Measurements from ENCODE around the gene STIM2.
A peak's percentile ranks its signal among the peaks of the same experiment; 100 is the strongest.

STIM2 gene

DNA sequence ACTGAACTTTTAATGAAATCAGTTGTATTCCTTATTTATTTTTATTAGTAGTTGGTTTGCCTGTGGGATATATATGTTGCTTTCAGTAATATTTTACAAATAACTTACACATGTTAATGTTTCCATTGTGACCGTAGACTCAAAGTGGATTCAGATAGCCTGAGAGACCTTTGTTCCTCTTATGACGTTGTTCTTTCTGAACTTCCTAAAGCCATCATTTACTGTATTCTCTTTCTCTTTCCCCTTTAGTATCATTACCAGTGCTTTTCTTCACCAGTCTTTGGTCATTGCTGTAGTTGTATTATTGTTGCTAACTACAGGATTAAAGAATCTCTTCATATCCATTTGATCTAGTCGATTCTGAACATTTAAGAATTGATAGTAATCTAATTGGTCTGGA is 4.3 kb downstream of the STIM2 start:
- DNase-seq (ENCODE audit: low read depth in 2 of 2), result no peak
- no peak overlapping the region for H3K4me3 ChIP-seq (replicated peaks in 1 of 2; ENCODE audit: low read depth in 2 of 2, low read length in 2 of 2)
- TF ChIP-seq, protein P1, sequence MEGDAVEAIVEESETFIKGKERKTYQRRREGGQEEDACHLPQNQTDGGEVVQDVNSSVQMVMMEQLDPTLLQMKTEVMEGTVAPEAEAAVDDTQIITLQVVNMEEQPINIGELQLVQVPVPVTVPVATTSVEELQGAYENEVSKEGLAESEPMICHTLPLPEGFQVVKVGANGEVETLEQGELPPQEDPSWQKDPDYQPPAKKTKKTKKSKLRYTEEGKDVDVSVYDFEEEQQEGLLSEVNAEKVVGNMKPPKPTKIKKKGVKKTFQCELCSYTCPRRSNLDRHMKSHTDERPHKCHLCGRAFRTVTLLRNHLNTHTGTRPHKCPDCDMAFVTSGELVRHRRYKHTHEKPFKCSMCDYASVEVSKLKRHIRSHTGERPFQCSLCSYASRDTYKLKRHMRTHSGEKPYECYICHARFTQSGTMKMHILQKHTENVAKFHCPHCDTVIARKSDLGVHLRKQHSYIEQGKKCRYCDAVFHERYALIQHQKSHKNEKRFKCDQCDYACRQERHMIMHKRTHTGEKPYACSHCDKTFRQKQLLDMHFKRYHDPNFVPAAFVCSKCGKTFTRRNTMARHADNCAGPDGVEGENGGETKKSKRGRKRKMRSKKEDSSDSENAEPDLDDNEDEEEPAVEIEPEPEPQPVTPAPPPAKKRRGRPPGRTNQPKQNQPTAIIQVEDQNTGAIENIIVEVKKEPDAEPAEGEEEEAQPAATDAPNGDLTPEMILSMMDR (IDR thresholded peaks at IDR 0.05; ENCODE audit: low read depth, low read length), result no peak

DNA sequence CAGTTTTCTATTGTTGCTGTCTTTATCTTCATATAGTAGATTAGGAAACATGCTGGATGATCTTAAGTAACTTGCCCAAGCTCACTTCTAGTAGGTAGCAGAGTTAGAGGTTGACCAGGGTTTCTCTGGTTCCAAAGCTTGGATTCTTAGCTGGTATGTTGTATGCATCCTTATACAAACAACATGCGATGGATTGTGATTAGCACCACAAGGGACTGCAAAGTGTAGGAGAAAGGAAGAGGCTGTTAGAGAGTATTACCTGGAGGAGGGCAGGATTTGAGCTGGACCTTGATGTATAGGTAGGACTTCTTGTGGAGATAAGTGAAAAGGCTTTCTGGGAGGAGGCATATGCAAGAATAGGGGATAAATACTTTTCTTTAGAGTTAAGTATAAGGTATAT is 5.6 kb downstream of the STIM2 start:
- TF ChIP-seq, protein P1 (IDR thresholded peaks at IDR 0.05; ENCODE audit: low read depth, low read length), result no peak
- H3K4me3 ChIP-seq (replicated peaks in 1 of 2; ENCODE audit: low read depth in 2 of 2, low read length in 2 of 2), result no peak overlapping the region
- no peak for DNase-seq (ENCODE audit: low read depth in 2 of 2)

DNA sequence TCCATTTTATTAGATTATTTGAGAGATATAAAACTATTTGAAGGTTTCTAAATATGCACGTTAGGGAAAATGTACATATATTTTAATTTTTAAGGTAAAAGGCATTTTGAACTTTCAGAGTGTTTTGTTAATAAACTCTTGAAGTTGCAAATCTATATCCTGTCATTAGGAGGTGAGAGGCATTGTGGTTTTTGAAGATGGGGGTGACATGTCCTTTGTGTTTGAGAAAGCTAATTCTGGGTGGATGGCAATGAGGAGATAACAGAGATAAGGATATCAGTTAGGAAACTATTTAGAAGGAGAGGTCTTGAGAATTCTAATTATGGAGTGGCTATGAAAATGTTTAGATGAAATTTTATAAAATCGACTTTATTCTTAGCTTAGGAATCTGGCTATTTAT is 6.1 kb downstream of the STIM2 start:
- no peak overlapping the region for H3K4me3 ChIP-seq (replicated peaks in 1 of 2; ENCODE audit: low read depth in 2 of 2, low read length in 2 of 2)
- DNase-seq (ENCODE audit: low read depth in 2 of 2), result no peak
- TF ChIP-seq, protein P1 (IDR thresholded peaks at IDR 0.05; ENCODE audit: low read depth, low read length), result no peak

DNA sequence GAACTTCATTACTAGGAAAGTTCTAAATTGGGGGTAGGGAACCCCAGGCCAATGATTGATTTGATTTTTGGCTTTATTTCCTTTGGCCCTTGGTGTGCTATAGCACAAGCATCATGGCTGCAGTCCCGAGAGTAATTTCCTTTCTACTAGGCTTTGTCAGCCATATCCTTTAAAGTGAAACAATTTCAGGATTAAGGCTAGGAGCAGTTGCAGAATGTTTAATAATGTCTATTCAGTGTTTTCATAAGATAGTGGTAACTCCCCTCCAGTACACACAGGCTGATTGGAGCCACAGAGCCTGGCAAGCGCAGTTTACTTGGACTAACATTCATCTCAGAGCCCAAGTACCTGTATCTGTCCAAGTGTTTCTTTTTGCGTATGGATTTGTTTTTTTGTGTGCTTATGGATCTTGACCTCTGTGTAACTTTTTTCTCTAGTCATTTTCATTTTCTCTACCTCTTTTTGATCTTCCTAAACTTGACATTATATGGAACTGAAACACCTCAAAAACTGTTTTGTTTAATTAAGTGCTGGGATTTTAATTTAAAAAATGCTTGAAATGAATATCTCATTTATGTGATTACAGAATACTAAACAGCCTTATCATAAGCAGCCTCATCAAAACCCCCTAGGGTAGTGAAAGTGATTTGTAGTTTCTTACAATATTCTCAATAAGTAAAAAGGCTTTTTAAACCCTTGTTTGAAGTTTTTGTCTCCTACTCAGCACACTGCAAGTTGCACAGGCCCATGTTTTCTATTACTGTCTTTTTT is 7.5 kb downstream of the STIM2 start:
- no peak overlapping the region for H3K4me3 ChIP-seq (replicated peaks in 1 of 2; ENCODE audit: low read depth in 2 of 2, low read length in 2 of 2)
- TF ChIP-seq, protein P1 (IDR thresholded peaks at IDR 0.05; ENCODE audit: low read depth, low read length), result no peak
- peak; percentile 15 to 51 for DNase-seq (ENCODE audit: low read depth in 2 of 2)

DNA sequence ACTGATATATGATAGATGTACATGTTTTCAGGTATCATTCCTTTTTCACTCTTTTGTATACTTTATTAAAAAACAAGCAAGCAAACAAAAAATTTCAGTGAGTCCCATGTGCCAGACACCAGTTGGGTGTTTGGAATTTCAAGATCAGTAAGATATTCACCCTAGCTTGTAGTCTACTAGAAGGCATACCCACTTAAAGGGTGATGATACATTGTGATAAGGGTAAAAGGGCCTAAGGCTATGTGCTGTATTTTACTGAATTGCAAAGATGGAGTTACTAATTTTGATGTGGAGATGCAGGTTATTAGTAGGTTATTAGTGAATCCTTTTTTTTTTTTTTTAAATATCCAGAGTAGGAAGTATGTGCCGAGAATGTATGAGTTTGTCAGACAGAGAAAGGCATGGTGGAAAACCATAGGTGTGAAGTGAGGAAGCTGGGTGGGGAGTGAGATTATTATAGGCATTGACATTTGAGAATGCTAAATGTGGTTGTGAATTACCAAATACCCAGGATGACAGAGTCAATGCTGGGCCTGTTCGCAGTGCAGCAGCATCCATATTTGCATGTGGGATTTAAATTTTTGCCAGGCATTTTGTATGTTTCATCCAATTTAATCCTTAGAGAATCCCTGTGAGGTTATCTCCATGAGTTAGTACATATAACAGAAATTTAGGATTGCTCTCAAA is 10.1 kb downstream of the STIM2 start:
- no peak for DNase-seq (ENCODE audit: low read depth in 2 of 2)
- no peak overlapping the region for H3K4me3 ChIP-seq (replicated peaks in 1 of 2; ENCODE audit: low read depth in 2 of 2, low read length in 2 of 2)
- TF ChIP-seq, protein P1 (IDR thresholded peaks at IDR 0.05; ENCODE audit: low read depth, low read length), result no peak

DNA sequence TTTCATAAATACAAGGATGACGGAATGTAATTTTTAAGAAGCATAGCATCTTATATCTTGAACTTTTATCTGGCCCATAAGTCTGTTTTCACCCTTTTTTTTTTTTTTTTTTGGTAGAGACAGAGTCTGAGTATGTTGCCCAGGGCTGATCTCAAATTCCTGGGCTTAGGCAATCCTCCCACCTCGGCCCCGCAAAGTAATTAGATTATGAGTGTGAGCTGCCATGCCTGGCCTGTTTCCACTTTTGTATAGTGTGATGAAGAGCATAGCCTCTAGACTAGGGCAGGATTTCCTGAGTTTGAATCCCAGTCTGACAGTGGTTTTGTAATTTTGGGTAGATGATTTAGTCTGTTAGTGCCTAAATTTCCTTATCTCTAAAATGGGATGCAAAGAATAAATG is 11.0 kb downstream of the STIM2 start:
- peak; percentile 8 to 78 for DNase-seq (ENCODE audit: low read depth in 2 of 2)
- no peak overlapping the region for H3K4me3 ChIP-seq (replicated peaks in 1 of 2; ENCODE audit: low read depth in 2 of 2, low read length in 2 of 2)
- TF ChIP-seq, protein P1 (IDR thresholded peaks at IDR 0.05; ENCODE audit: low read depth, low read length), result no peak

Data from cardiac fibroblast (primary cell).